Immature natural killer cell (primary cell): ENCODE measurements around the gene SNTB2. TPM values are rescaled to one million over a fixed set of nuclear protein-coding genes. Genes with fewer than 3 reads are reported as not detected.

ENCODE experiments used
- DNase-seq, 3 donors: peaks; one replicate each; pipeline ENCODE4 v3.0.0; 2022; ENCODE audit warnings: mixed read lengths in 1 of 3
- H3K27ac Mint-ChIP-seq, 6 donors: one replicate each; pipeline ENCODE4 v1.8.0; 2020; ENCODE audit warnings: mixed read lengths in 6 of 6, mild to moderate bottlenecking in 5 of 6, inconsistent platforms in 4 of 6, moderate library complexity in 3 of 6
- H3K27me3 Mint-ChIP-seq, 3 donors: one replicate each; pipeline ENCODE4 v1.8.0; 2020 to 2021; ENCODE audit warnings: low read depth in 3 of 3, mild to moderate bottlenecking in 3 of 3, mixed read lengths in 3 of 3, moderate library complexity in 3 of 3, inconsistent platforms in 1 of 3
- H3K36me3 Mint-ChIP-seq, 3 donors: one replicate each; pipeline ENCODE4 v1.8.0; 2020; ENCODE audit warnings: mixed read lengths in 3 of 3, inconsistent platforms in 2 of 3, mild to moderate bottlenecking in 2 of 3
- H3K4me1 Mint-ChIP-seq, 2 donors: one replicate each; pipeline ENCODE4 v1.8.0; 2020; ENCODE audit warnings: inconsistent platforms in 2 of 2, mild to moderate bottlenecking in 2 of 2, mixed read lengths in 2 of 2, moderate library complexity in 1 of 2
- H3K4me3 Mint-ChIP-seq, 5 donors: one replicate each; pipeline ENCODE4 v1.8.0; 2020; ENCODE audit warnings: mild to moderate bottlenecking in 5 of 5, mixed read lengths in 5 of 5, inconsistent platforms in 3 of 5, moderate library complexity in 3 of 5
- H3K9me3 Mint-ChIP-seq, 6 donors: one replicate each; pipeline ENCODE4 v1.8.0; 2020; ENCODE audit warnings: mild to moderate bottlenecking in 6 of 6, mixed read lengths in 6 of 6, inconsistent platforms in 4 of 6, moderate library complexity in 3 of 6
- polyA plus RNA-seq, 3 donors: library from polyadenylated mRNA; unstranded; fragments of 300-500 nt; fragmentation: Illumina TruSeq; gene quantifications; one replicate each; pipeline ENCODE4 v1.2.3, GENCODE V29; 2021

The SNTB2 gene
- polyA plus RNA-seq, 3 donors from 2014 or later: 16.7 to 23.1 (median 17.7) TPM

- H3K27ac Mint-ChIP-seq: peak overlapping the region; percentile 86 to 99 (median 97)
- H3K9me3 Mint-ChIP-seq: no peaks in the 10 kb centered on the region
- H3K4me3 Mint-ChIP-seq: peak overlapping the region; percentile 97 to 100 (median 98)
- peaks cover 47 to 65% of the 10 kb centered on the region in 2 donors for H3K4me1 Mint-ChIP-seq
- DNase-seq: peak in 1 of 3 donors; percentile 11
- peaks cover 0 to 1% (median 1%) of the 10 kb centered on the region in 3 donors for H3K27me3 Mint-ChIP-seq
- H3K36me3 Mint-ChIP-seq: peaks cover 11 to 13% (median 12%) of the 10 kb centered on the region in 3 donors
Observed at GRCh38 chr16:69340095-69340644, 153.2 kb downstream of the SNTB2 start.

- peaks cover 33 to 49% of the 10 kb centered on the region in 2 donors for H3K4me1 Mint-ChIP-seq
- H3K4me3 Mint-ChIP-seq: no peak overlapping the region
- no peak overlapping the region for H3K27ac Mint-ChIP-seq
- H3K9me3 Mint-ChIP-seq: no peaks in the 10 kb centered on the region
- H3K36me3 Mint-ChIP-seq: peaks cover 4 to 9% (median 7%) of the 10 kb centered on the region in 3 donors
- no peak for DNase-seq
- H3K27me3 Mint-ChIP-seq: peaks cover 0 to 1% (median 1%) of the 10 kb centered on the region in 3 donors
Observed at GRCh38 chr16:69344171-69344570, 157.2 kb downstream of the SNTB2 start.

- H3K27me3 Mint-ChIP-seq: peaks cover 0 to 1% (median 0%) of the 10 kb centered on the region in 3 donors
- peaks cover 0 to 9% (median 4%) of the 10 kb centered on the region in 3 donors for H3K36me3 Mint-ChIP-seq
- peak overlapping the region in 5 of 6 donors; percentile 26 to 79 (median 59) for H3K27ac Mint-ChIP-seq
- no peaks in the 10 kb centered on the region for H3K9me3 Mint-ChIP-seq
- peak overlapping the region in 3 of 5 donors; percentile 17 to 63 (median 39) for H3K4me3 Mint-ChIP-seq
- peak in 1 of 3 donors; percentile 19 for DNase-seq
- peaks cover 18 to 32% of the 10 kb centered on the region in 2 donors for H3K4me1 Mint-ChIP-seq
Observed at GRCh38 chr16:69345923-69346322, 159.0 kb downstream of the SNTB2 start.

- peaks cover 11 to 24% of the 10 kb centered on the region in 2 donors for H3K4me1 Mint-ChIP-seq
- H3K4me3 Mint-ChIP-seq: no peak overlapping the region
- no peak for DNase-seq
- peaks cover under 1 to 12% (median under 1%) of the 10 kb centered on the region in 3 donors for H3K36me3 Mint-ChIP-seq
- H3K9me3 Mint-ChIP-seq: no peaks in the 10 kb centered on the region
- H3K27ac Mint-ChIP-seq: peak overlapping the region in 2 of 6 donors; percentile 62 to 78
- peaks cover 0 to 1% (median 0%) of the 10 kb centered on the region in 3 donors for H3K27me3 Mint-ChIP-seq
Observed at GRCh38 chr16:69346683-69347082, 159.7 kb downstream of the SNTB2 start.

- no peak overlapping the region for H3K4me3 Mint-ChIP-seq
- H3K9me3 Mint-ChIP-seq: no peaks in the 10 kb centered on the region
- DNase-seq: no peak
- peaks cover 11 to 17% of the 10 kb centered on the region in 2 donors for H3K4me1 Mint-ChIP-seq
- no peak overlapping the region for H3K27ac Mint-ChIP-seq
- peaks cover 2 to 13% (median 7%) of the 10 kb centered on the region in 3 donors for H3K36me3 Mint-ChIP-seq
- H3K27me3 Mint-ChIP-seq: no peaks in the 10 kb centered on the region
Observed at GRCh38 chr16:69348222-69348621, 161.3 kb downstream of the SNTB2 start.

GRCh38 chr16:69349536-69349935 lies 162.6 kb downstream of the SNTB2 start:
- Mint-ChIP-seq H3K27ac (peak overlapping the region in 1 of 6 donors; percentile 21), H3K36me3 (peaks cover 4 to 10% (median 9%) of the 10 kb centered on the region in 3 donors), H3K27me3 (no peaks in the 10 kb centered on the region), H3K4me1 (peaks cover 11 to 15% of the 10 kb centered on the region in 2 donors), H3K9me3 (no peaks in the 10 kb centered on the region), H3K4me3 (no peak overlapping the region)
- no peak for DNase-seq

GRCh38 chr16:69350536-69351133 lies 163.7 kb downstream of the SNTB2 start:
- DNase-seq: no peak
- Mint-ChIP-seq H3K4me3 (no peak overlapping the region), H3K27me3 (peaks cover 0 to 2% (median 0%) of the 10 kb centered on the region in 3 donors), H3K36me3 (peaks cover 7 to 15% (median 9%) of the 10 kb centered on the region in 3 donors), H3K9me3 (no peaks in the 10 kb centered on the region), H3K27ac (no peak overlapping the region), H3K4me1 (peaks cover 8 to 13% of the 10 kb centered on the region in 2 donors)

GRCh38 chr16:69351309-69352027 lies 164.5 kb downstream of the SNTB2 start, which contains the start of gene TMED6:
Gene TMED6, minus strand, starts transcription at chr16:69351786. Its CDS starts 33 bp downstream, at chr16:69351753.
- Mint-ChIP-seq H3K4me1 (peaks cover 2 to 6% of the 10 kb centered on the region in 2 donors), H3K9me3 (no peaks in the 10 kb centered on the region), H3K27ac (peak within 1 kb of the TSS in 2 of 6 donors; percentile 23 to 24), H3K4me3 (no peak within 1 kb of the TSS), H3K27me3 (peaks cover 0 to 2% (median 0%) of the 10 kb centered on the region in 3 donors), H3K36me3 (peaks cover 9 to 18% (median 9%) of the 10 kb centered on the region in 3 donors)
- no peak for DNase-seq

Other genes starting within 250 kb of the SNTB2 start
- under 1 TPM in 2 of 3 donors, not detected in 1; 0.32 to 0.35 TPM for gene HAS3, start 81.5 kb upstream of the SNTB2 start, polyA plus RNA-seq
- gene CHTF8, start 54.6 kb upstream of the SNTB2 start, polyA plus RNA-seq: 100 to 1,000 TPM; 134 to 160 (median 150) TPM
- 10 to 100 TPM; 38.8 to 69.1 (median 50.4) TPM for gene UTP4, start 54.5 kb upstream of the SNTB2 start, polyA plus RNA-seq
- gene VPS4A, start 124.2 kb downstream of the SNTB2 start, polyA plus RNA-seq: 10 to 100 TPM; 26.5 to 52.0 (median 30.9) TPM
- gene PDF, start 143.4 kb downstream of the SNTB2 start, polyA plus RNA-seq: 1 to 10 TPM; 6.3 to 10.0 (median 6.3) TPM
- 10 to 100 TPM; 36.6 to 52.0 (median 44.4) TPM for gene COG8, start 152.4 kb downstream of the SNTB2 start, polyA plus RNA-seq
- gene NIP7, start 152.6 kb downstream of the SNTB2 start, polyA plus RNA-seq: 10 to 100 TPM; 13.0 to 24.9 (median 23.2) TPM
- gene TMED6, start 164.6 kb downstream of the SNTB2 start, polyA plus RNA-seq: not detected
- gene TERF2, start 198.8 kb downstream of the SNTB2 start, polyA plus RNA-seq: 10 to 100 TPM; 10.8 to 25.2 (median 17.0) TPM
- 100 to 1,000 TPM; 210 to 235 (median 233) TPM for gene CYB5B, start 237.5 kb downstream of the SNTB2 start, polyA plus RNA-seq